Measurements from ENCODE around the gene ANAPC10.
"Not testable (repeated sequence)": the region's sequence is repeated elsewhere in the genome, so short reads cannot be mapped to it uniquely, and the experiment has no call there.

Gene ANAPC10

DNA sequence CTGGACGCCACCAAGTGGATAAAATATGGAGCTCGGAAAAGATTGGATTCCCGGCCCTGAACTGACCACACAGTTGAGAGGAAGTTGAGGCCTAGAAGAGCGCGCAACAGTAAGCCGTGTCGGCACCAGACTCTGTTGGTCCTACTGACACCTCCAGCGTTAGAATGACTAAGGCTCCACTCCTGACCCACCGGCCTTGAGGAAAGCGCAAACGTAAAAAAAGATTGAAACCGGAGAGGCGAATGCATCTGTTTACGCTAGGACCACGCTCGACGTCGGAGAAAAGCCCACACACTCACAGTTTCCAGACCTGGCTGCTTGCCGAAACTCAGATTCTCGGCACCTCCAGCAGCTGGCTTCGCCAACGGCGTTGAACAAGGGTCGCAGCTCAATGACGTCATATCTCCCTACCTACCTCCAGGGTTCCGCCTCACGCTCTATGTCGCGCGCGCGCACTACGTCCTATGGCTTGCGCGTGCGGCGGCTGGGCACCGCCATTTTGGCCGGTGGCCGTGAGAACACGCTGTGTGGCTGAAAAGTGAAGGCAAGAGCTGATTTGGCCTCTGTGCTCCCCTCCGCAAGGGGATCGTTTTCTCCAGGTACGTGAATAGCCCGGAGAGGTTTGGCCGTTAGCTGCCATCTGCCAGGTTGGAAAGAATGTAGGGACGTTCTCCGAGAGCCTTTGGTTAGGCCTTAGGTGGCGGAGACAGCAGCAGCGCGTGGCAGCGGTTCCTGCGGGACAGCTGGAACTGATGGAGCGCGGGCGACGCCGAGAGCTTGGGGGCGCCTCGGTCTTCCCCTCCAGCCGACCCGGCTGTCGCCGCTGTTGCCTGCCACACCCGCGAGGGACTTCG is at the start of gene ANAPC10, which contains the start of gene ABCE1:
TSS of gene ANAPC10 (minus strand) at position 376 of the 854 bp plus-strand sequence. CDS start 2,097 bp downstream, outside the sequence.
TSS of gene ABCE1 (plus strand) at position 491 of the 854 bp plus-strand sequence. CDS start 6,102 bp downstream, outside the sequence.
- peak; percentile 97 for DNase-seq (ENCODE audit: low spot score)

GRCh38 chr4:145136219-145136618 is 38.2 kb upstream of the ANAPC10 start:
- DNase-seq (ENCODE audit: low spot score), result not testable (repeated sequence)

GRCh38 chr4:145132511-145133098 is 34.6 kb upstream of the ANAPC10 start:
- no peak for DNase-seq (ENCODE audit: low spot score)

- no peak for DNase-seq (ENCODE audit: low spot score)
Measured at GRCh38 chr4:145131848-145132247, 33.9 kb upstream of the ANAPC10 start.

DNA sequence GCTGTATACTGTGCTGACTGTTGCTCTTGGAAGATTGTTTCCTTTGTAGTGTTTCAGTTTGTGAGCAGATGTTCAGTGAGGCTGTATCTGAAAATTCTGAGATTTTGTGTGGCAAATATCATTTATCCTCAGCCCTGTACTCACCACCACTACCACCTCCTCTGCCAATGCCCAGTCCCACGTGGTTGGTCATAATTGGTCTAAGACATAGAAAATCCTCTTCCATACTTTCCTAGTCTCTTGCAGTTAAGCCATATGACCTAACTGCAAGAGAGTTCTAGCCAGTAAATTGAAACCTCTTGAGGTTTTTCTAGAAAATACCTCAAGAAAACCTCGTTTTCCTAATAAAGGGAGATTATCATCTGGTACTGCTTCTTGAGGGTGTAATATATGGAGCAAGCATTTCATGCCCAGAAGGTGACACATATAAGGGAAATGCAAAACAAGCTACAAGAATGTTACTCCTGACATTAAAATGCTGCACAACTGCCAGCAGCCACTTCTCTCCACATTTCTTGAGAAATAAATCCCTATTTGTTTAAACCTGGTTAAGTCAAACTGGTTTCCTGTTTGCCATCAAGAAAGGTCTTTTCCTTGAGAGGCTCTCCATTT is 32.9 kb upstream of the ANAPC10 start:
- DNase-seq (ENCODE audit: low spot score), result peak; percentile 84

- DNase-seq (ENCODE audit: low spot score), result no peak
Measured at GRCh38 chr4:145130130-145130529, 32.1 kb upstream of the ANAPC10 start.

DNA sequence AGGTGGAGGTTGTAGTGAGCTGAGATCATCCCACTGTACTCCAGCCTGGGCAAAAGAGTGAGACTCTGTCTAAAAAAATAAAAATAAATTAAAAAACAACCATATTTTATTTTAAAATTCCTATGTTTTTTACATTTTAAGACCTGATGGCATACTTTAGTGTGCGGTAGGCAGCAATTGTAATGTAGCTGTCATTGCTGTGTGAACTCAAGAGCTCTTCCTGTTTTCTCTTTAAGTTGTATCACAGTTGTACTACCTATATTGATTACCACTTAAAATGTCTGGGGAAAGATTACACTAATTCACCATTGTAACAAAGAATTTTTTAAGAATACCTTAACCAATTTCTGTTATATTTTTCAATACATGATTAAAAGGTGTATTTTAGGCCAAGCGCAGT is 27.4 kb upstream of the ANAPC10 start:
- DNase-seq (ENCODE audit: low spot score), result no peak

- no peak for DNase-seq (ENCODE audit: low spot score)
Measured at GRCh38 chr4:145108128-145108527, 10.1 kb upstream of the ANAPC10 start.

- DNase-seq (ENCODE audit: low spot score), result no peak
Measured at GRCh38 chr4:145107126-145107525, 9.1 kb upstream of the ANAPC10 start.

DNA sequence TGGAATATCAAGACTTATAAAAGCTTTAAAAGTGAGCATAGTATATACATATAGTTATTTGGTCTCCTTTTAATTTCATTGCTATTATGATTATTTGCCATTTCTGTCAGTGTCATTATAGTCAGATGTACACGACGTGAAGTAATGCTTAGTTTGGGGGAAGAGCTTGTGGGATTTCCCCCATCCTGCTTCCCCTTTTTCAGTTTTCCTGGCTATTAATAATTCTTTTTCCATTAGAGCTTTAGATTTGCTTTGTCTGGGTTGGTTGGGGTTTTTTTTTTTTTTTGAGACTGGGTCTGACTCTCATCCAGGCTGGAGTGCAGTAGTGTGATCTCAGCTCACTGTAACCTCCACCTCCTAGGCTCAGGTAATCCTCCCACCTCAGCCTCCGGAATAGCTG is 5.5 kb upstream of the ANAPC10 start:
- DNase-seq (ENCODE audit: low spot score), result no peak

DNA sequence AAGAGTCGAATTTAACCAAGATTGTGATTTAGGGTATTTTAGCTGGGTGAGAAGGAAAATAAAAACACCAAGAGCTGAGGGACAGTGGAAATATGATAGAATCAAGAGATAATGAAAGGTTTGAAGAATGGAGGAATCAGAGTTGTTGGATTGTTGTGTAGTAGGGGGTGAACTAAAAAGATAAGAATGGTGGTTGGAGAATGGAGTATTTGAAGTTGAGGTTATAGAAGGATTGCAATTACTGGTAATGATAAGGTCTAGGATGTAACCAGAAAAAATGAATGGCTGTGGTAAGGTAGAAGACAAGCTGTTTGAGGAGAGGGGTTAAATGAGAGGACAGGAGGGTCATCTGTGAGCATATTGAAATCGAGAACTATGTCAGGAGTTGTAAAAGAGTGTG is 4.6 kb upstream of the ANAPC10 start:
- DNase-seq (ENCODE audit: low spot score), result no peak

DNA sequence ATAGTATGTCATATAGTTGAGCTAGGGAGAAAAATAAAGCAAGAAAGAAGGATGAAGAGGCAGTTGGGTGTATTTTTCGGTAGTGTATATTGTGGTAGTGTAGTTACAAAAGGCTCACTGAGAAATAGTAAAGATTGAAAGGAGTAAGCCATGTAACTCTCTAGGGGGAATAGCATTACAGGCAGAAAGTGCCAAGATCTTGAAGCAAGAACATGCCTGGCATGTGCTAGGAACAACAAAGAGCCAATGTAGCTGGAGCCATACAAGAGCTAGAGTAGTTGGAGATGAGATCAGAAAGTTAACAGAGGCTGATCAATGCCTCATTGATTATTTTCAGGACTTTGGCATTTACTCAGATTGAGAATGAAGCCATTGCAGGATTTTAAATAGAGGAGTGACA is 3.1 kb upstream of the ANAPC10 start:
- no peak for DNase-seq (ENCODE audit: low spot score)

GRCh38 chr4:145099653-145100052 is 1.7 kb upstream of the ANAPC10 start:
- DNase-seq (ENCODE audit: low spot score), result peak; percentile 6

DNA sequence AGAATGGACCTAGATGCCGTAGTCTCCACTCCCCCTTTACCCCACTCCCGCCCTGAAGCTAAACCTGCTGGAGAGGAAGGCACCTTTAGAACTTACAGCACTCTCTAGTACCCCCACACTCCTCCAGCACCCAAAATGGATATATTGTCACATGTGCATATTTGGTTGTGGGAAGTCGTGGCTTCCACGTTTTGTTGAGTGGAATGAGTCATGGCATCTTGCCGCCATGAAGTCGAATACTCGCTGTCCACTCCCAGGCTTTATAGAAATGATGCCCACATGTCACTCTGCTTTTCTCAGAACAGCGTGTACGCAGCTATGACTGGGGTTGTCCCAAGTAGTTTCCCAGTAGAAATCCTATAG is 660 bp upstream of the ANAPC10 start:
- peak; percentile 57 for DNase-seq (ENCODE audit: low spot score)

- DNase-seq (ENCODE audit: low spot score), result no peak
Measured at GRCh38 chr4:145097331-145097820, 620 bp downstream of the ANAPC10 start.

- no peak for DNase-seq (ENCODE audit: low spot score)
Measured at GRCh38 chr4:145093638-145094037, 4.4 kb downstream of the ANAPC10 start.

DNA sequence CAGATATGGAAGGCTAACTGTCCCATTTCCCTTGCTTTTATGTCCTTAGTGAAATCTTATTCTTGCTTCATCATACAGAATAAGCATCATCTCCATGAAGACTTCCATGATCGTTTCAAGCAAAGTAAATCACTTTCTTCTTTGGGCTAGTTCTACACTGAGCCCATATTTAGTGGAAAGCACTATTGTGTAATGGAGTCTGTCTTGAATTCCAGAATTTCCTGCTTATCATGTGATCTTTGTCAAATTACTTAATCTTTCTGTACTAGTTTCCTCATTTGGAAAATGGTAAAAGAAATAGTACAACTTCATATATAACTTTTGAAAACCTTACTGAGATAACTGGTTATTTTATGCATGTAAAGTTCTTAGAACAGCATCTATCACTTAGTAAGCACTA is 7.6 kb downstream of the ANAPC10 start:
- DNase-seq (ENCODE audit: low spot score), result no peak

- DNase-seq (ENCODE audit: low spot score), result no peak
Measured at GRCh38 chr4:145083891-145084605, 13.9 kb downstream of the ANAPC10 start.

GRCh38 chr4:145081756-145082155 is 16.2 kb downstream of the ANAPC10 start:
- no peak for DNase-seq (ENCODE audit: low spot score)

DNA sequence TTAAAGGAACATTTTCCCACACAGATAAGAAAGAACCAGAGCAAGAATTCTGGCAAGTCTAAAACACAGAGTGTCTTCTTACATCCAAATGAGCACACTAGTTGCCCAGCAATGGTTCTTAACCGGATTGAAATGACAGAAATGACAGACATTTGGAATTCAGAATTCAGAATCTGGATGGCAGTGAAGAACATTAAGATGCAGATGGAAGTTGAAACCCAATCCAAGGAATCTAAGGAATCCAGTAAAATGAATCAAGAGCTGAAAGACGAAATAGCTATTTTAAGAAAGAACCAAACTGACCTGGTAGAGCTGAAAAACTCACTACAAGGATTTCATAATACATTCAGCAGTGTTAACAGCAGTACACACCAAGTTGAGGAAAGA is 21.5 kb downstream of the ANAPC10 start:
- no peak for DNase-seq (ENCODE audit: low spot score)

- DNase-seq (ENCODE audit: low spot score), result no peak
Measured at GRCh38 chr4:145075742-145076468, 22.1 kb downstream of the ANAPC10 start.

GRCh38 chr4:145071560-145071959 is 26.4 kb downstream of the ANAPC10 start:
- DNase-seq (ENCODE audit: low spot score), result no peak

Data from GM03348 (cell line).